ENCODE results near the gene MOCOS. TPM values are rescaled to one million over a fixed set of nuclear protein-coding genes. Genes with fewer than 3 reads are reported as not detected.

The MOCOS gene
- polyA plus RNA-seq, 1 donor (not counting 4 experiments of a cell fraction or from before 2014, with no cell fraction given): 2.8 TPM

DNA sequence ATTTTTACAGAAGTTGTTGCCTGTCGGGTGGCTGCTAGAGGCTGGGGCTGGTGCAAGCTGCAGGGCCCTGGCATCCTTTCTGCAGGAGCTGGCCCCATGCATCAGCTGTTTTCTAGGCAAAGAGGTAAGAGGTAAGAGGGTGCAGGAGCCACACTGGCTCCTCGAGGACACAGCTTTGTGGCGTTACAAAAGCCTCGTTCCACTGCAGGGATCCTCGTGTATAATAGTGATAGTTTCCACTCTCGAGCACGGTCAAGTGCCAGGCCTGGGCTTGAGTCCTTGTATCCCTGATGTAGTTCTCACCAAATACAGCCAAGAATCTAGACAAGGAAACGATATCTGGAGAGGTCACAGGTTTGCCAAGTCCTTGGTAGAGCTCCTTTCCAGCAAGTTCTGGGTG is 77.0 kb downstream of the MOCOS start:
- no peaks in the 10 kb centered on the region for H3K79me2 ChIP-seq (ENCODE audit: control insufficient read depth, insufficient read depth, low read length)
- no peaks in the 10 kb centered on the region for H3K9me3 ChIP-seq (ENCODE audit: control insufficient read depth, low read depth, low read length)
- H4K20me1 ChIP-seq (ENCODE audit: control insufficient read depth, extremely low read depth, insufficient read depth, low read length): no peaks in the 10 kb centered on the region
- no peaks in the 10 kb centered on the region for H3K27me3 ChIP-seq (ENCODE audit: control insufficient read depth, extremely low read depth, insufficient read depth, low read length)
- H3K9me1 ChIP-seq (ENCODE audit: control insufficient read depth, extremely low read depth, insufficient read depth, low read length): no peaks in the 10 kb centered on the region
- TF ChIP-seq EZH2 (IDR thresholded peaks at IDR 0.05; ENCODE audit: low read length): no peak
- TF ChIP-seq, protein P1, sequence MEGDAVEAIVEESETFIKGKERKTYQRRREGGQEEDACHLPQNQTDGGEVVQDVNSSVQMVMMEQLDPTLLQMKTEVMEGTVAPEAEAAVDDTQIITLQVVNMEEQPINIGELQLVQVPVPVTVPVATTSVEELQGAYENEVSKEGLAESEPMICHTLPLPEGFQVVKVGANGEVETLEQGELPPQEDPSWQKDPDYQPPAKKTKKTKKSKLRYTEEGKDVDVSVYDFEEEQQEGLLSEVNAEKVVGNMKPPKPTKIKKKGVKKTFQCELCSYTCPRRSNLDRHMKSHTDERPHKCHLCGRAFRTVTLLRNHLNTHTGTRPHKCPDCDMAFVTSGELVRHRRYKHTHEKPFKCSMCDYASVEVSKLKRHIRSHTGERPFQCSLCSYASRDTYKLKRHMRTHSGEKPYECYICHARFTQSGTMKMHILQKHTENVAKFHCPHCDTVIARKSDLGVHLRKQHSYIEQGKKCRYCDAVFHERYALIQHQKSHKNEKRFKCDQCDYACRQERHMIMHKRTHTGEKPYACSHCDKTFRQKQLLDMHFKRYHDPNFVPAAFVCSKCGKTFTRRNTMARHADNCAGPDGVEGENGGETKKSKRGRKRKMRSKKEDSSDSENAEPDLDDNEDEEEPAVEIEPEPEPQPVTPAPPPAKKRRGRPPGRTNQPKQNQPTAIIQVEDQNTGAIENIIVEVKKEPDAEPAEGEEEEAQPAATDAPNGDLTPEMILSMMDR (optimal IDR thresholded peaks at IDR 0.05 in 1 of 3, IDR thresholded peaks at IDR 0.05 in 1 of 3, conservative IDR thresholded peaks at IDR 0.05 in 1 of 3; ENCODE audit: extremely low read depth in 1 of 3, insufficient read depth in 2 of 3, low read length in 3 of 3): no peak
- dilution Hi-C loops (cut with MboI; ENCODE audit: extremely low pct_ligation_motif_present, low sequenced_read_pairs): no loop called here
- no peak for DNase-seq (ENCODE audit: low read depth, low spot score)
- no peak overlapping the region for H3K4me2 ChIP-seq (ENCODE audit: control insufficient read depth, extremely low read depth, insufficient read depth, low read depth, low read length)
- H3K36me3 ChIP-seq (ENCODE audit: control insufficient read depth in 2 of 2, extremely low read depth in 1 of 2, insufficient read depth in 2 of 2, low read length in 2 of 2): no peaks in the 10 kb centered on the region
- FAIRE-seq: no peak
- H3K4me3 ChIP-seq (ENCODE audit: control insufficient read depth in 2 of 3, extremely low read depth in 1 of 3, insufficient read depth in 2 of 3, low read depth in 1 of 3, low read length in 3 of 3): no peak overlapping the region
- H3K4me1 ChIP-seq (ENCODE audit: control insufficient read depth, extremely low read depth, insufficient read depth, low read length): no peaks in the 10 kb centered on the region
- H3K9ac ChIP-seq (ENCODE audit: control insufficient read depth, extremely low read depth, insufficient read depth, low read length): no peak overlapping the region
- H2AFZ ChIP-seq (ENCODE audit: control insufficient read depth, low read length): no peak overlapping the region
- H3K27ac ChIP-seq (ENCODE audit: control insufficient read depth, insufficient read depth, low read length): no peak overlapping the region

DNA sequence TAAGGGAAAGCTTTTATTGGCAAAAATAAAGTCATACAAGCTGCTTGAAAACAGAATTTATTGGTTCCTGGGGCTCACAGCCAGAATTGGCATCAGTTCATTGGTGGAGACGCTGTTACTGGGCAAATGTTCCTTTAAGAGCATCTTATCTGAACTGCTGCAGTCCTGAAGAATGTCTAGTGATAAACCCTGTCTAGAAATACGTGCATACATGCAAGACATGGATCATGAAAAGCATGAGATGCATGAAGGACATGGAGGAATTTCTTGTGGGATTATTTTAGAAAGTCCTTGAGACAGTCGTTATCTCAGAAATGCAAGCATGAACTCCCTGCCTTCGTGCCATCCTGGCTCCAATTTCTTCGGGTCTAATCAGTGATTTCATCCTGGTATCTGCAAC is 77.7 kb downstream of the MOCOS start:
- dilution Hi-C loops (cut with MboI; ENCODE audit: extremely low pct_ligation_motif_present, low sequenced_read_pairs): no loop called here
- no peaks in the 10 kb centered on the region for H3K79me2 ChIP-seq (ENCODE audit: control insufficient read depth, insufficient read depth, low read length)
- H3K4me3 ChIP-seq (ENCODE audit: control insufficient read depth in 2 of 3, extremely low read depth in 1 of 3, insufficient read depth in 2 of 3, low read depth in 1 of 3, low read length in 3 of 3): no peak overlapping the region
- no peaks in the 10 kb centered on the region for H4K20me1 ChIP-seq (ENCODE audit: control insufficient read depth, extremely low read depth, insufficient read depth, low read length)
- no peaks in the 10 kb centered on the region for H3K9me3 ChIP-seq (ENCODE audit: control insufficient read depth, low read depth, low read length)
- no peak overlapping the region for H3K27ac ChIP-seq (ENCODE audit: control insufficient read depth, insufficient read depth, low read length)
- H3K27me3 ChIP-seq (ENCODE audit: control insufficient read depth, extremely low read depth, insufficient read depth, low read length): no peaks in the 10 kb centered on the region
- H2AFZ ChIP-seq (ENCODE audit: control insufficient read depth, low read length): no peak overlapping the region
- FAIRE-seq: no peak
- H3K9me1 ChIP-seq (ENCODE audit: control insufficient read depth, extremely low read depth, insufficient read depth, low read length): no peaks in the 10 kb centered on the region
- TF ChIP-seq, protein P1 (optimal IDR thresholded peaks at IDR 0.05 in 1 of 3, IDR thresholded peaks at IDR 0.05 in 1 of 3, conservative IDR thresholded peaks at IDR 0.05 in 1 of 3; ENCODE audit: extremely low read depth in 1 of 3, insufficient read depth in 2 of 3, low read length in 3 of 3): no peak
- TF ChIP-seq EZH2 (IDR thresholded peaks at IDR 0.05; ENCODE audit: low read length): no peak
- no peaks in the 10 kb centered on the region for H3K36me3 ChIP-seq (ENCODE audit: control insufficient read depth in 2 of 2, extremely low read depth in 1 of 2, insufficient read depth in 2 of 2, low read length in 2 of 2)
- H3K9ac ChIP-seq (ENCODE audit: control insufficient read depth, extremely low read depth, insufficient read depth, low read length): no peak overlapping the region
- H3K4me2 ChIP-seq (ENCODE audit: control insufficient read depth, extremely low read depth, insufficient read depth, low read depth, low read length): no peak overlapping the region
- no peak for DNase-seq (ENCODE audit: low read depth, low spot score)
- H3K4me1 ChIP-seq (ENCODE audit: control insufficient read depth, extremely low read depth, insufficient read depth, low read length): no peaks in the 10 kb centered on the region

Data from keratinocyte (primary cell).